CD14-positive monocyte (primary cell): ENCODE results near the gene SENP8. TPM values are rescaled to one million over a fixed set of nuclear protein-coding genes. Genes with fewer than 3 reads are reported as not detected.

ENCODE experiments used
- DNase-seq, 3 donors: peaks; one replicate each; pipeline ENCODE4 v3.0.0-alpha.2; 2011 to 2022
- H2AFZ ChIP-seq: 2 replicates; pipeline ENCODE4 v1.6.0; 2012; ENCODE audit warnings: mild to moderate bottlenecking, low read depth, low read length, inconsistent platforms; ENCODE audit not compliant: insufficient read depth, poor library complexity, severe bottlenecking
- H3K27ac ChIP-seq, 2 donors: 1 replicate in 1 of 2; 2 replicates in 1 of 2; pipeline ENCODE4 v1.5.1; 2012 to 2013; ENCODE audit warnings: low read length in 2 of 2, control low read depth in 1 of 2, inconsistent platforms in 1 of 2, low read depth in 1 of 2, mild to moderate bottlenecking in 1 of 2
- H3K27me3 ChIP-seq, 2 donors: one replicate each; pipeline versions ENCODE4 v1.6.0 to v1.6.1; 2011 to 2013; ENCODE audit warnings: low read length in 2 of 2; ENCODE audit not compliant: control insufficient read depth in 2 of 2, insufficient read depth in 2 of 2
- H3K36me3 ChIP-seq, 2 donors: replicated peaks in 1 of 2; 1 replicate in 1 of 2; 2 replicates in 1 of 2; pipeline versions ENCODE4 v1.5.1 to v1.6.1; 2012 to 2013; ENCODE audit warnings: low read length in 2 of 2, control low read depth in 1 of 2, inconsistent platforms in 1 of 2, mild to moderate bottlenecking in 1 of 2; ENCODE audit not compliant: insufficient read depth in 2 of 2, control insufficient read depth in 1 of 2
- H3K4me1 ChIP-seq, 2 donors: 1 replicate in 1 of 2; 2 replicates in 1 of 2; pipeline versions ENCODE4 v1.5.1 to v1.6.1; 2012 to 2013; ENCODE audit warnings: low read length in 2 of 2, control low read depth in 1 of 2, inconsistent platforms in 1 of 2, mild to moderate bottlenecking in 1 of 2, moderate library complexity in 1 of 2; ENCODE audit not compliant: insufficient read depth in 2 of 2, control insufficient read depth in 1 of 2
- H3K4me2 ChIP-seq: replicated peaks from 2 replicates; pipeline ENCODE3; 2012; ENCODE audit warnings: low read length, moderate library complexity, mild to moderate bottlenecking; ENCODE audit not compliant: poor library complexity, severe bottlenecking; ENCODE audit errors: extremely low read depth
- H3K4me3 ChIP-seq, 3 experiments: fragments of 200-600 bp in 1 of 3; sonication (generic) in 1 of 3; replicated peaks in 1 of 3; 1 replicate in 2 of 3; 2 replicates in 1 of 3; pipeline ENCODE4 v1.5.1; 2011 to 2013; ENCODE audit warnings: low read length in 3 of 3, mild to moderate bottlenecking in 3 of 3, control low read depth in 2 of 3, low read depth in 2 of 3, inconsistent platforms in 1 of 3, moderate library complexity in 1 of 3
- H3K79me2 ChIP-seq: 2 replicates; pipeline ENCODE4 v1.6.0; 2012; ENCODE audit warnings: mild to moderate bottlenecking, control low read depth, inconsistent platforms, low read length, moderate library complexity; ENCODE audit not compliant: insufficient read depth
- H3K9ac ChIP-seq: 2 replicates; pipeline ENCODE4 v1.6.0; 2017; ENCODE audit warnings: low read length, mild to moderate bottlenecking; ENCODE audit not compliant: insufficient read depth, poor library complexity, severe bottlenecking
- H3K9me3 ChIP-seq, 2 donors: replicated peaks in 1 of 2; 1 replicate in 1 of 2; 2 replicates in 1 of 2; pipeline versions ENCODE4 v1.5.1 to v1.6.1; 2012 to 2013; ENCODE audit warnings: low read length in 2 of 2, control low read depth in 1 of 2; ENCODE audit not compliant: control insufficient read depth in 1 of 2, insufficient read depth in 1 of 2
- H4K20me1 ChIP-seq: 2 replicates; pipeline ENCODE4 v1.6.0; 2012; ENCODE audit warnings: mild to moderate bottlenecking, low read length, control low read depth, moderate library complexity; ENCODE audit not compliant: insufficient read depth
- H3K27ac Mint-ChIP-seq, 7 donors: one replicate each; pipeline ENCODE4 v1.8.0; 2020; ENCODE audit warnings: mild to moderate bottlenecking in 7 of 7, mixed read lengths in 7 of 7, moderate library complexity in 6 of 7, inconsistent platforms in 2 of 7
- H3K27me3 Mint-ChIP-seq, 3 donors: one replicate each; pipeline ENCODE4 v1.8.0; 2021 to 2022; ENCODE audit warnings: low read depth in 3 of 3, mild to moderate bottlenecking in 3 of 3, mixed read lengths in 3 of 3, moderate library complexity in 3 of 3, inconsistent platforms in 1 of 3
- H3K36me3 Mint-ChIP-seq, 2 donors: one replicate each; pipeline ENCODE4 v1.8.0; 2020; ENCODE audit warnings: mixed read lengths in 2 of 2, inconsistent platforms in 1 of 2, mild to moderate bottlenecking in 1 of 2
- H3K4me1 Mint-ChIP-seq: one replicate; pipeline ENCODE4 v1.8.0; 2020; ENCODE audit warnings: mild to moderate bottlenecking, mixed read lengths
- H3K4me3 Mint-ChIP-seq, 2 donors: one replicate each; pipeline ENCODE4 v1.8.0; 2020; ENCODE audit warnings: mild to moderate bottlenecking in 2 of 2, mixed read lengths in 2 of 2, moderate library complexity in 1 of 2
- H3K9me3 Mint-ChIP-seq, 7 donors: one replicate each; pipeline ENCODE4 v1.8.0; 2020 to 2022; ENCODE audit warnings: mixed read lengths in 7 of 7, mild to moderate bottlenecking in 6 of 7, moderate library complexity in 6 of 7, inconsistent platforms in 2 of 7
- CTCF ChIP-seq: fragments of 200-600 bp; IDR thresholded peaks from one replicate; pipeline ENCODE4 v1.8.0; 2022; ENCODE audit warnings: antibody characterized with exemption, mild to moderate bottlenecking
- WGBS: methylation state at CpG from one replicate; pipeline ENCODE4 v1.1.5; 2013; ENCODE audit warnings: missing lambda C conversion rate; ENCODE audit not compliant: insufficient coverage; 5-methylcytosine and 5-hydroxymethylcytosine counted together
- intact Hi-C, 2 donors: fragments of 100-400 bp; cut with micrococcal nuclease; formaldehyde crosslinking; loops; one replicate each; pipeline versions ENCODE4 v1.15.0 to v1.15.1; 2023
- polyA plus RNA-seq, 3 donors: library from polyadenylated mRNA; depleted of rRNA in 1 of 3; unstranded in 2 of 3; stranded (reverse) in 1 of 3; fragments of 300-500 nt in 2 of 3; fragments of >200 nt in 1 of 3; fragmentation: Illumina TruSeq in 2 of 3; gene quantifications; 1 replicate in 2 of 3; 2 replicates in 1 of 3; pipeline ENCODE4 v1.2.3, GENCODE V29; 2012 to 2021

The SENP8 gene
- polyA plus RNA-seq, 3 donors: 0.52 to 1.4 (median 0.79) TPM

GRCh38 chr15:72176743-72177142, 58.5 kb downstream of the SENP8 start:
- H3K9me3 Mint-ChIP-seq: no peaks in the 10 kb centered on the region
- no peaks in the 10 kb centered on the region for H3K36me3 Mint-ChIP-seq
- peaks cover 0 to 6% (median 4%) of the 10 kb centered on the region in 3 donors for H3K27me3 Mint-ChIP-seq
- Histone ChIP-seq H2AFZ (no peak overlapping the region), H3K36me3 (no peaks in the 10 kb centered on the region), H3K4me1 (no peaks in the 10 kb centered on the region), H4K20me1 (no peaks in the 10 kb centered on the region), H3K9me3 (no peaks in the 10 kb centered on the region), H3K4me2 (no peak overlapping the region), H3K27ac (no peak overlapping the region), H3K27me3 (no peaks in the 10 kb centered on the region), H3K9ac (no peak overlapping the region), H3K4me3 (no peak overlapping the region), H3K79me2 (no peaks in the 10 kb centered on the region)
- no peak overlapping the region for H3K4me3 Mint-ChIP-seq
- no CpG with 5 or more reads among the region's 3 CpGs for WGBS
- no peak for DNase-seq
- no peak for TF ChIP-seq CTCF
- intact Hi-C loops: no loop called here
- no peak overlapping the region for H3K27ac Mint-ChIP-seq
- H3K4me1 Mint-ChIP-seq: no peaks in the 10 kb centered on the region

GRCh38 chr15:72178976-72179585, 60.9 kb downstream of the SENP8 start:
- H4K20me1 ChIP-seq: no peaks in the 10 kb centered on the region
- no peak overlapping the region for H3K4me3 Mint-ChIP-seq
- H3K9ac ChIP-seq: no peak overlapping the region
- TF ChIP-seq CTCF: no peak
- H3K4me3 ChIP-seq: no peak overlapping the region
- peaks cover 0 to 9% of the 10 kb centered on the region in 2 donors for H3K27me3 ChIP-seq
- no peak for DNase-seq
- H3K27ac ChIP-seq: no peak overlapping the region
- H3K9me3 Mint-ChIP-seq: peaks cover 0 to 5% (median 0%) of the 10 kb centered on the region in 7 donors
- 98% methylated on average over 6 of the region's 13 CpGs for WGBS
- H3K79me2 ChIP-seq: no peaks in the 10 kb centered on the region
- no peaks in the 10 kb centered on the region for H3K36me3 ChIP-seq
- H3K36me3 Mint-ChIP-seq: no peaks in the 10 kb centered on the region
- H3K4me1 Mint-ChIP-seq: peaks cover 3% of the 10 kb centered on the region
- peaks cover 0 to 5% of the 10 kb centered on the region in 2 donors for H3K9me3 ChIP-seq
- peaks cover 12 to 16% (median 12%) of the 10 kb centered on the region in 3 donors for H3K27me3 Mint-ChIP-seq
- H3K27ac Mint-ChIP-seq: no peak overlapping the region
- no peaks in the 10 kb centered on the region for H3K4me1 ChIP-seq
- H2AFZ ChIP-seq: no peak overlapping the region
- no peak overlapping the region for H3K4me2 ChIP-seq
- intact Hi-C loops: no loop called here
